B cell (primary cell): Measurements from ENCODE around the gene PSG4.
"Not testable (repeated sequence)": the region's sequence is repeated elsewhere in the genome, so short reads cannot be mapped to it uniquely, and the experiment has no call there.

Source experiments
- CTCF ChIP-seq: fragments of 200-600 bp; IDR thresholded peaks from one replicate; pipeline ENCODE4 v1.8.0; 2022; ENCODE audit warnings: antibody characterized with exemption, mild to moderate bottlenecking
- EZH2 ChIP-seq: IDR thresholded peaks from 2 replicates; pipeline ENCODE4 v1.6.1; 2012; ENCODE audit warnings: borderline replicate concordance, low read depth, mild to moderate bottlenecking, moderate library complexity, low read length; ENCODE audit not compliant: insufficient read depth, poor library complexity, severe bottlenecking

GRCh38 chr19:43162261-43162660, 43.2 kb downstream of the PSG4 start:
- TF ChIP-seq EZH2, CTCF: not testable (repeated sequence)
